IPS-18a (cell line): ENCODE results near the gene ACTRT2.

Experiments
- H3K27ac ChIP-seq: one replicate; pipeline ENCODE4 v1.5.1; 2013; ENCODE audit warnings: low read length
- H3K27me3 ChIP-seq: one replicate; pipeline ENCODE4 v1.6.1; 2013; ENCODE audit warnings: mild to moderate bottlenecking, low read length; ENCODE audit not compliant: control insufficient read depth, insufficient read depth
- H3K36me3 ChIP-seq: one replicate; pipeline ENCODE4 v1.6.1; 2013; ENCODE audit warnings: low read depth, low read length; ENCODE audit not compliant: control insufficient read depth
- H3K4me1 ChIP-seq: one replicate; pipeline ENCODE4 v1.6.1; 2013; ENCODE audit warnings: low read depth, low read length; ENCODE audit not compliant: control insufficient read depth
- H3K4me3 ChIP-seq: one replicate; pipeline ENCODE4 v1.5.1; 2013; ENCODE audit warnings: low read length
- H3K9ac ChIP-seq: one replicate; pipeline ENCODE4 v1.6.1; 2013; ENCODE audit warnings: mild to moderate bottlenecking, low read length, moderate library complexity
- H3K9me3 ChIP-seq: one replicate; pipeline ENCODE4 v1.6.1; 2013; ENCODE audit warnings: low read depth, low read length; ENCODE audit not compliant: control insufficient read depth

Gene ACTRT2

DNA sequence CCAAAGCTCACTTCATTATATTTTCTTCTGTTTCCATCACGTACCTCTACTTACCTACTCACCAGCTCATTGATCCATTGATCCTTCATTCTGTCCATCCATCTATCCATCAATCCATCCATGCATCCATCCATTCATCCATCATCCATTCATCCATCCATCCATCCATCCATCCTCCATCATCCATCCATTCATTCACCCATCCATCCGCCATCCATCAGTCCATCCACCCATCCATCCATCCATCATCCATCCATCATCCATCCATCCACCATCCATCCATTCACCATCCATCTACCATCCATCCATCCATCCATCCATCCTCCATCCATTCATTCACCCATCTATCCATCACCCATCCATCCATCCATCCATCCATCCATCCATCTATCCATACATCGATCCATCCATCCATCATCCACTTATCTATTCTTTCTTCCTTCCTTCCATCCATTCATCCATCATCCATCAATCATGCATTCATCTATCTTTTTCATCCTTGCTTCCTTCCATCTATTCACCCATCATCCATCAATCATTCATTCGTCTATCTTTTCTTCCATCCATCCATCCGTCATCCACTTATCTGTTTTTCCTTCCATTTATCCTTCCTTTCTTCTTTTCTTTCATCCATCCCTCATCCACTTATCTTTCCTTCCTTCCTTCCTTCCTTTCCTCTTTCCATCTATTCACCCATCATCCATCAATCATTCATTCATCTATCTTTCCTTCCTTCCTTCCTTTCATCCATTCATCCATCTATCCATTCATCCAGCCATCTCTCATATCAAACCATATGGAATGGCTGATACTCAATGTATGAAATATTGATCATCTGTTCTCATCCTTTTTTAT is 35.3 kb upstream of the ACTRT2 start:
- H3K4me1 ChIP-seq, result no peaks in the 10 kb centered on the region
- H3K36me3 ChIP-seq, result no peaks in the 10 kb centered on the region
- H3K27ac ChIP-seq, result no peak overlapping the region
- no peaks in the 10 kb centered on the region for H3K27me3 ChIP-seq
- H3K9me3 ChIP-seq, result no peaks in the 10 kb centered on the region
- H3K4me3 ChIP-seq, result no peak overlapping the region
- H3K9ac ChIP-seq, result no peak overlapping the region

DNA sequence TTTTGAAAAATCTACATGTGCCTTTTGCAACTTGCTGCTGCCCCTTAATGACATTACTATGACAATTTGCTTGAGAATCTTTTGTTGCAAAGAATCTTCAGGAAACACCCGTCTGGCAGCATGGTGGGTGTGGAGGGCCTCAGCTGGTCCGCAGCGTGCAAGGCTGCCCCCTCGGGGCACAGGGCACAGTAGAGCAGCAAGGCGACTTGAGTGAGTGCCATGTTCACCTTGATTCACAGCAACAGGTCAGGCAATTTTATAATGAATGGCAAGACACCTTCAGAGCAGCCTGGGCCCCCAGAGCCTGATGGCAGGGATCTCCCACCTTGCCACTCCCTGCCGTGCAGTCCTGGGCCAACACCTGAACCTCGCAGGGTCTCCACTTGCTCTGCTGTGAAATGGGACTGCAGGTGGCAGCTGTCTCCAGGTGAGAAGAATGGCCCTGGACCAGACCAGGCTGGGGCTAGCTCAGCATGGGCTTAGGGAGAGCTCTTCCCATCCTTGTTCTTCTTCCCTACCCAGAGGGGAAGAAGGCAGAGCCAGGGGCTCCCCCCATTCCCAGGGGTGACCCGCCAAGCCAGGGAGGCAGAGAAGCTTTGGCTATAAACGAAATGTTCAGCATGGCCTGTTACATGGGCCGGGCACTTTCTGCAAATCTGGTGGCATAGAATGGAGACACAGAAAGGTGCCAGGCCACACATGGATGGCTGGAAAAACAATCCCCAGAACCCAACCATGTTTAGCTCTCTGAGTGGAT is 34.5 kb upstream of the ACTRT2 start:
- no peak overlapping the region for H3K27ac ChIP-seq
- no peaks in the 10 kb centered on the region for H3K36me3 ChIP-seq
- no peaks in the 10 kb centered on the region for H3K27me3 ChIP-seq
- H3K9ac ChIP-seq, result no peak overlapping the region
- H3K4me3 ChIP-seq, result no peak overlapping the region
- H3K9me3 ChIP-seq, result no peaks in the 10 kb centered on the region
- H3K4me1 ChIP-seq, result no peaks in the 10 kb centered on the region

DNA sequence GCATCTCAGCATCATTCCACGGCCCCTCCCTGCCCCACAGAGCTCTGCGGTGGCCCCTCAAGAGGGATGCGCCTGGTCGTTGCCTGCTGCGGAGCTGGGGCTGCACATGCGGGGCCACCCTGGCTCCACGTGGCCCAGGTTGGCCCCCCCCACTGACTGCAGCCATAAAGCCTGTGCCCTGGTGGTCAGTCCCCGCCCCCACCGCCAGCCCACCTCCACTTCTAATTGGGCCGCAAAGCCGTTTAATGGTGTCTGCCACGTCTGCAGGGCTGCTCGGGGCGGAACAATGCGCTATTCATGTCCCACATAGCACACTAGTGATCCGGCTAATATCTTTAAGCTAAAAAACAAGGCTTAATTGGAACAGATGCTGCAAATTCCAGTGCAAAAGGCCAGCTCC is 33.5 kb upstream of the ACTRT2 start:
- no peaks in the 10 kb centered on the region for H3K4me1 ChIP-seq
- no peaks in the 10 kb centered on the region for H3K27me3 ChIP-seq
- H3K36me3 ChIP-seq, result no peaks in the 10 kb centered on the region
- no peak overlapping the region for H3K9ac ChIP-seq
- H3K27ac ChIP-seq, result no peak overlapping the region
- H3K4me3 ChIP-seq, result no peak overlapping the region
- H3K9me3 ChIP-seq, result no peaks in the 10 kb centered on the region

DNA sequence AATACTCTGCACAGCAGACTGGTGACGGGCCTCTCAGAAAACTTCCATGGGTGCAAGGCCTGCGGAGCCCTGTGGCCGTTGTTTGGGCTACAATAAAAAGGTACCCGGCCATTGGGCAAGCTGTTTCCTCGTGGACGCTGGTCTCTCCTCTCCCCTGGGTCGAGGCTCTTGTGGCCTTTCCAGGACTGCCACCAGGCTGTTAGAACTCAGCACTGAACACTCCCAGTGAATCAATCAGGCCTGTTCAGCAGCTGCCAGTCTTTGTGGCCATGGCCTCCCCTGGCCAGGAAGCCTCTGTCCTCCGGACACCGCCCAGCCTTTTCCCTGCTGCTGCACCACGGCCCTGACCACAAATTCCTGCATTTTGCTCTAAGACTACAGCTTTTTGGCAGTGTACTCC is 33.0 kb upstream of the ACTRT2 start:
- no peaks in the 10 kb centered on the region for H3K27me3 ChIP-seq
- H3K9me3 ChIP-seq, result no peaks in the 10 kb centered on the region
- no peak overlapping the region for H3K4me3 ChIP-seq
- H3K36me3 ChIP-seq, result no peaks in the 10 kb centered on the region
- no peak overlapping the region for H3K27ac ChIP-seq
- H3K4me1 ChIP-seq, result no peaks in the 10 kb centered on the region
- no peak overlapping the region for H3K9ac ChIP-seq

DNA sequence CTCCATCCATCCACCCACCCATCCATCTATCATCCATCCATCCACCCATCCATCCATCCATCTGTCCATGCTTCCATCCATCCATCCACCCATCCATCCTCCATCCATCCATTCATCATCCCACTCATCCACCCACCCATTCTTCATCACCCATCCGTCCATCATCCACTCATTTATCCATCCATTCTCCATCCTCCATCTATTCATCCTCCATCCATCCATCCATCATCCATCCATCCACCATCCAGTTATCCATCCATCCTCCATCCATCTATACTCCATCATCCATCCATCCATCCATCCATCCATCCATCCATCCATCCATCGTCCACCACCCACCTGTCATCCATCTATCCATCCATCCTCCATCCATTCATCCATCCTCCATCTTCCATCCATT is 32.1 kb upstream of the ACTRT2 start:
- Histone ChIP-seq H3K9me3 (peaks cover 2% of the 10 kb centered on the region), H3K36me3 (no peaks in the 10 kb centered on the region), H3K9ac (no peak overlapping the region), H3K27me3 (no peaks in the 10 kb centered on the region), H3K27ac (no peak overlapping the region), H3K4me3 (no peak overlapping the region), H3K4me1 (no peaks in the 10 kb centered on the region)

DNA sequence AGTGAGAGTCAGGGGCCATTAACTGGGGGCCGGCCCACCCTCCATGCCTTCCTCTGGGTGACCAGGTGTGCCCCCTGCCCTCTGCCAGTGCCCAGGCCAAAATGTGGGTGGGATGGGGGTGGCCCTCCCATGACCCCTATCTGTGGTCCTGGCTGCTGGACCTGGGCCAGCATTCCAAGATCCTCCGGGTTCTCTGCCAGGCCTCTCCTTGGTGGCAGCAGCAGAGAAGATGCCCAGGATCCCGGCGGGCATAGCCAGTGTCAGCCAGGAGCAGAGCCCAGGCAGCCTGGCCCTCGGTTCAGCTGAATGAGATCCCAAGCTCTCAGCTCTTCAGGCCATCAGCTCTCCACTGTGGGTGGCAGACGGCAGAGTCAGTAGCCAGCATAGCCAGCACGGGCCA is 31.3 kb upstream of the ACTRT2 start:
- Histone ChIP-seq H3K4me3 (no peak overlapping the region), H3K36me3 (no peaks in the 10 kb centered on the region), H3K9me3 (peaks cover 7% of the 10 kb centered on the region), H3K27me3 (no peaks in the 10 kb centered on the region), H3K4me1 (no peaks in the 10 kb centered on the region), H3K9ac (no peak overlapping the region), H3K27ac (no peak overlapping the region)

DNA sequence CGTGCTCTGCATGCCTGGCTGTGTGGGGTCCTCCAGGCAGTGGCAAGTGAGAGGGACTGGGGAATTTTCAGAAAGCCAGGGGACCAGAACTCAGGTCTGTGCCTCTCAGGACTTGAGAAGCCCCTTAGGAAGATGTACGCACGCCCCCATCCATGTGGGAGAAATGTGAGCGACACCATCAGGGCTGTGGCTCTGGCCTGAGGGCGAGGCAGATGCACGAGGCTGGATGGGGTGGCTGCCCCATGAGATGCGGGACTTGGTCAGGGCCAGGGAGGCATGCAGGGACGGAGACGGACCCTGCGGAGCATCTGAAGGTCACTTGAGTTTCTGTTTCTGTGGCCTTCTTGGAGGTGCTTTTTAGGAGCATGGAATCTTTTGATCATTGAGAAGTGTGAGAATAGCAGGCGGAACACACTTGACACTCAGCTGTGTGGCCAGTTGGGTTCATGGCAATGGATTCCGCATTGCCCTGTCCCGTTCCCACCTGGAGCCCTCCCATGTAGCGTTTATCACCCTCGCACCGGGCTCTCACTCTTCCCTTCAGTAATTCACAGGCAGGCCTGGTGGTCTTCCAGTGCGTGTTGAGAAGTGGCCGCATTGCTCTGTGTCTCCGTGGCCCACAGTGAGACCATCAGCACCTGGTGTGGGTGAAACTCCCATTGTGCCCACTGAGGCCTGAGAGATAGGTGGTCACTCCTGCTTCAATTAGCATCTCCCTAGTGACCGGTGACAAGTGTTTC is 30.7 kb upstream of the ACTRT2 start:
- Histone ChIP-seq H3K9me3 (peaks cover 7% of the 10 kb centered on the region), H3K4me3 (no peak overlapping the region), H3K36me3 (no peaks in the 10 kb centered on the region), H3K9ac (no peak overlapping the region), H3K27ac (no peak overlapping the region), H3K27me3 (no peaks in the 10 kb centered on the region), H3K4me1 (no peaks in the 10 kb centered on the region)

DNA sequence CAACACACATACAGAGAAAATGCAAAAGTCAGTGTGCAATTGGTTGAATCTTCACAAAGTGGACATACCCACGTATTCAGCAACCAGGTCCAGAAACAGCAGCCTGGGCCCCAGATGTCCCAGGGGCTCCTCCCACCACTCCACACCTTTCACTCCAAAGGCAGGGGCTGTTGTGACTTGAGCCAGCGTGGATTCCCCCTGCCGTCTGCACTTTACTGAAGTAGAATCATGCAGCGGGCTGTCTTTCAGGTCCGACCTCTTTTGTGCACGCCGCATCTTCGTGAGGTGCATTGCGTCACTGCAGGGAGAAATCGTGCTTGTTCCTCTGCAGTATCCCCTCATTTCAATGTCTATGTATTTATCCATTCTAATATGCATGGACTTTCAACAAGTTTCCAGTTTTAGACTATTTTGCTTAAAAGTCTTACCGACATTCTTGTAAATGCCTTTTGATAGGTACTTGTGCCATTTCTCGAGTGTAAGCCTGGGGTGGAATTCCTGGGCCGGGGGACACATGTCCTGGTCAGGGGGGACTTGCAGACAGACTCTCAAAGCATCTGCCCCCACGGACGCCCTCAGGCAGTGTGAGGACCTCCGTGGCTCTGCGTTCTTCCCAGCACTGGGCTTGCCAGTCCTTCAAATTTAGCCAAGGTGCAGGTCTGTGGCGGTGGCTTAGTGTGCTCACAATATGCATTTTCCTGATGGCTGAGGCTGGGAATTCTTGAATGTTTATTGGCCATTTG is 29.3 kb upstream of the ACTRT2 start:
- no peaks in the 10 kb centered on the region for H3K36me3 ChIP-seq
- H3K27me3 ChIP-seq, result no peaks in the 10 kb centered on the region

DNA sequence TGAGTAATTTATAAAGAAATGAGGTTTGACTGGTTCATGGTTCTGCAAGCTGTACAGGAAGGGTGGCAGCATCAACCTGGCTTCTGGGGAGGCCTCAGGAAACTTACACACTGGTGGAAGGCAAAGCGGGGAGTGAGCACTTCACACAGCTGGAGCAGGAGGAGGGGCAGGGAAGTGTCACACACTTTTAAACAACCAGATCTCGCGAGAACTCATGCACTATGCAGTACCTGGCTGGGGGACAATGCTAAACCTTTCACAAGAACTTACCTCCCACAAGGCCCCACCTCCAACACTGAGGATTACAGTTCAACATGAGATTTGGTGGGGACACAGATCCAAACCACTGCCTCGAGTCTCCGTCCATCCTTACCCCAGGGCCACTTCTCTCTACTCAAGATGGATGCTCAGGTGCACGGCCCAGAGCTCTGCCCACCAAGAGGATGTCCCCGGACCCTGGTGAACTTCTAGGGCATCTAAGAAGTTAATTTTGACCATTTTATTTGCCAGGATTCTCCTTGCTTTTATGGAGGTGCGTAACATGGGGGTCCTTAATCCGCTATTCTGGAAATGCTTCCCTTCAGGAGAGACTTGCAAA is 22.7 kb upstream of the ACTRT2 start:
- Histone ChIP-seq H3K36me3 (no peaks in the 10 kb centered on the region), H3K9ac (no peak overlapping the region), H3K4me3 (no peak overlapping the region), H3K27me3 (no peaks in the 10 kb centered on the region), H3K4me1 (no peaks in the 10 kb centered on the region), H3K27ac (no peak overlapping the region), H3K9me3 (peaks cover 7% of the 10 kb centered on the region)

More for the DNA sequence above, 29.3 kb upstream of the ACTRT2 start:
- H3K4me1 ChIP-seq, result no peaks in the 10 kb centered on the region
- no peak overlapping the region for H3K4me3 ChIP-seq
- H3K9me3 ChIP-seq, result peaks cover 7% of the 10 kb centered on the region
- H3K9ac ChIP-seq, result no peak overlapping the region
- H3K27ac ChIP-seq, result no peak overlapping the region

DNA sequence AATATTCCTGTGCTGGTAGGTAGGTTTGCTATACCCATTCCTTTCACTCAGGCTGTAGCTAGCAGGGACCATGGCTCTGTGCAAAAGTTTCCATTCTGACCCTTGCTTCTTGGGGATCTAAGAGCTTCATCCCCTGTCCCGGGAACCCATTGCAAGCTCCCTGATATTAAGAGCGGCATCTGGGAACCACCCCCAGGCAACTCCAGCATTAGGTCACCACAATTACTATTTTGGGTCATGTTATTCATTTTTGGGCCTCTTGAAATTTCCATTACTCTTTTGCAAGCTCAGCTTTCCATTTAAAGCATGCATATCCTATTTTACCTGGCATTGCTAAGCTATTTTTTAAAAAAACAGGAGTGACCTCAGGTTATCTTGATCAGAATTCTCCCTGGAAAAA is 22.1 kb upstream of the ACTRT2 start:
- H3K9me3 ChIP-seq, result peaks cover 6% of the 10 kb centered on the region
- no peaks in the 10 kb centered on the region for H3K36me3 ChIP-seq
- H3K27ac ChIP-seq, result no peak overlapping the region
- H3K27me3 ChIP-seq, result no peaks in the 10 kb centered on the region
- no peak overlapping the region for H3K4me3 ChIP-seq
- no peaks in the 10 kb centered on the region for H3K4me1 ChIP-seq
- no peak overlapping the region for H3K9ac ChIP-seq

DNA sequence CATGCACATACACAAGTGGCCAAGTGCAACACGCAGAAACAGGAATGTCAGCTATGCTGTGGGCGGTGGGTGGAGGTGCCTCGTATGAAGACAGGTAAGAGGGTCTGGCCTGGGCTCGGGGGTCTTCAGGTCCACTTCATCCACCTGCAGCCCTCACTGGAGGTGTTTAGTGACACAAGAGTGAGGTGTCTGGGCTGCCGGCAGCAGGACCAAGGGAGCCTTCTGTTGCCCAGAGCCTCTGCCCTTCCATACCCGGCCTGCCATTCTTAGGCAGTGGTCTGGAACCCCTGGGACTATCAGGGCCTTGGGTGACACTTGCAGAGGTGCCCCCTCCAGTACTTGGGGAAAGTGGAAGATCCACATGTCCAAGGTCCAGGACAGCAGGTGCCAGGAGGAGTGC is 21.7 kb upstream of the ACTRT2 start:
- Histone ChIP-seq H3K9ac (no peak overlapping the region), H3K27ac (no peak overlapping the region), H3K4me1 (no peaks in the 10 kb centered on the region), H3K9me3 (peaks cover 2% of the 10 kb centered on the region), H3K36me3 (no peaks in the 10 kb centered on the region), H3K4me3 (no peak overlapping the region), H3K27me3 (no peaks in the 10 kb centered on the region)
